Measurements from ENCODE around the gene EFTUD2.
A peak's percentile ranks its signal among the peaks of the same experiment; 100 is the strongest.
"Not testable (repeated sequence)": the region's sequence is repeated elsewhere in the genome, so short reads cannot be mapped to it uniquely, and the experiment has no call there.

The EFTUD2 gene

GRCh38 chr17:44899074-44899782 lies at the start of gene EFTUD2:
Gene EFTUD2, minus strand, starts transcription at chr17:44899445. Its CDS starts 4,924 bp downstream, at chr17:44894521.
- Histone ChIP-seq H3K4me3 (ENCODE audit: low read length) (peak within 1 kb of the TSS; percentile 94), H2AFZ (ENCODE audit: low read depth, low read length) (peak within 1 kb of the TSS; percentile 20), H3K27me3 (ENCODE audit: insufficient read depth, low read length) (no peaks in the 10 kb centered on the region)

GRCh38 chr17:44948315-44948795 lies 49.1 kb upstream of the EFTUD2 start:
- H3K36me3 ChIP-seq (ENCODE audit: insufficient read depth, low read length) = peaks cover 8% of the 10 kb centered on the region
- H3K27me3 ChIP-seq (ENCODE audit: insufficient read depth, low read length) = peaks cover 5% of the 10 kb centered on the region
- H3K4me3 ChIP-seq (ENCODE audit: low read length) = peak overlapping the region; percentile 56
- peaks cover 1% of the 10 kb centered on the region for H3K9me3 ChIP-seq (ENCODE audit: low read length)
- peaks cover 7% of the 10 kb centered on the region for H3K4me1 ChIP-seq (ENCODE audit: insufficient read depth, low read length)
- peak overlapping the region; percentile 64 for H2AFZ ChIP-seq (ENCODE audit: low read depth, low read length)

More at GRCh38 chr17:44899074-44899782, at the start of gene EFTUD2:
- peaks cover 9% of the 10 kb centered on the region for H3K4me1 ChIP-seq (ENCODE audit: insufficient read depth, low read length)
- no peaks in the 10 kb centered on the region for H3K9me3 ChIP-seq (ENCODE audit: low read length)
- peaks cover 11% of the 10 kb centered on the region for H3K36me3 ChIP-seq (ENCODE audit: insufficient read depth, low read length)

DNA sequence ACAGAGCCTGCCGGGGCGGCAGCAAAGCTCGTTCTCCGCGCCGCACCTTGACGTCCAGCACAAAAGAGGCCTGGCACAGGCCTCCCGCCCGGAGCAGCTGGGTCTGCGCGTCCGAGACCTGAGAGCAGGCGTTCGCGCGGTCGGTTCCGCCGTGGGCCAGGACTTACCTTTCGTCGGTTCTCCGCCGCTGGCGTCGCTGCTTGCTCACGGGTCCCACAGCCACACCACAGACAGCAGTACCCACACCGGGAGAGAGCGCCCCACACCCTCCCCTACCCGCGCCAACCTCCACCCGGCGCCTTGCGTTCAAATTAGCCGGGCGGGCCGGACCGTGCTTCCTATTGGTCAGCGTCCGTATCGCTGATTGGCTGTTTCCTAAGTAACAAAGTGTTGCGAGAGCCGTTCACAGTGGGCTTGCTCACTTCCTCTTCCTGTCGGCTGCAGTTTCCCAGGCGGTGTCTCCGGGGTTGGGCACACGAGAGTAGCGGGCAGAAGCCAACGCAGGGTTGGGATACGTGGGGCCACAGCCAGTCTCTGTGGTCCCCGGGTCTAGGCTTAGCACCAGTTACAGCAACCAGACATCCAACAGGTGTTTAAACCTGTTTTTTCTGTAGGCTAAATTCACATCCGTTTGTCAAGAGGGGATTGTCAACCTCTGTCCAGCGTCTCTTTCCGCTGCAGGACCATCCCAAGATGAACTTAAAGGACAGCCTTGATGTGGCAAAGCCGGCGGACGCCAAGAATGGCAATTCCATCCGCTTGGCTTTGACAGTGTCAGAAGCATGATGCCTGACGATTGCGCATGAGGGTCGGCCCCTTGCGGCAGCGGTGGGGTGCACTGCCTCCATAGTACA lies 48.4 kb upstream of the EFTUD2 start, which contains the start of gene KIF18B:
TSS of gene KIF18B (minus strand) at position 313 of the 854 bp plus-strand sequence. CDS start 11,429 bp downstream, outside the sequence.
- peaks cover 3% of the 10 kb centered on the region for H3K27me3 ChIP-seq (ENCODE audit: insufficient read depth, low read length)
- H3K36me3 ChIP-seq (ENCODE audit: insufficient read depth, low read length) = peaks cover 11% of the 10 kb centered on the region
- peaks cover 7% of the 10 kb centered on the region for H3K4me1 ChIP-seq (ENCODE audit: insufficient read depth, low read length)
- peak within 1 kb of the TSS; percentile 56 for H3K4me3 ChIP-seq (ENCODE audit: low read length)
- H2AFZ ChIP-seq (ENCODE audit: low read depth, low read length) = peak within 1 kb of the TSS; percentile 66
- peaks cover 1% of the 10 kb centered on the region for H3K9me3 ChIP-seq (ENCODE audit: low read length)

- H3K4me1 ChIP-seq (ENCODE audit: insufficient read depth, low read length); H3K4me3 ChIP-seq (ENCODE audit: low read length); H3K9me3 ChIP-seq (ENCODE audit: low read length); H2AFZ ChIP-seq (ENCODE audit: low read depth, low read length); H3K27me3 ChIP-seq (ENCODE audit: insufficient read depth, low read length): not testable (repeated sequence)
- H3K36me3 ChIP-seq (ENCODE audit: insufficient read depth, low read length) = peaks cover 21% of the 10 kb centered on the region
Observed at GRCh38 chr17:44945652-44946051, 46.4 kb upstream of the EFTUD2 start.

GRCh38 chr17:44942456-44942855 lies 43.2 kb upstream of the EFTUD2 start:
- peaks cover 7% of the 10 kb centered on the region for H3K4me1 ChIP-seq (ENCODE audit: insufficient read depth, low read length)
- H3K9me3 ChIP-seq (ENCODE audit: low read length) = peaks cover 3% of the 10 kb centered on the region
- H3K4me3 ChIP-seq (ENCODE audit: low read length) = no peak overlapping the region
- no peak overlapping the region for H2AFZ ChIP-seq (ENCODE audit: low read depth, low read length)
- H3K27me3 ChIP-seq (ENCODE audit: insufficient read depth, low read length) = no peaks in the 10 kb centered on the region
- peaks cover 37% of the 10 kb centered on the region for H3K36me3 ChIP-seq (ENCODE audit: insufficient read depth, low read length)

DNA sequence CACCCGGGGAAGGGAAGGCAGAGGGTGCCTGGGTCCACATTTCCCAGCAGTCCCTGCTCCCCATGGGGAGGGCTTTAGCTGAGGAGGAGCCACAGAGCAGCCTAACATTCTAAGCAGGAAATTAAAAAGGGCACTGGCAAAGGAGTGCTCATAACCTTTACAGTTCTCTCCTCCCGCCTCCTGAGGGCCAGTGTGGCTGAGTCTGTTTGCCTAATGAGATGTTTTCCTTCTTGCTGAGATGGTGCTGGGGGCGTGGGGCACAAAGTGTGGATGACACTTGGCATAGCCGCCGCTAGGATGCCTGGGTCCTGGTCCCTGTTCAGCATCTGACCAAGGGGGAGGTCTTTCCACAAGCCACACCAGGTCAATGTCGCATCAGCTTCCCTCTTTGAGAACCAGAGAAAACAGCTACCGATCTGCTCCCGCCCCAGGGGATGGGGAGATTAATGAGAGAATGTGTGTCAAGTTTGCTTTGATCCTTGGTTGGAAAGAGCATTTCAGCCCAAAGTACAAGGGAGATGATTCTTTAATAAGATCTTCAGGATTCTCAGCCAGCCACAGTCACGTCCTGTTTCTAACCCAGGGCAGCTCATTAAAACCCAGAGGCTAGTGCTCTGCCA lies 42.6 kb upstream of the EFTUD2 start:
- Histone ChIP-seq H3K4me1 (ENCODE audit: insufficient read depth, low read length) (peaks cover 7% of the 10 kb centered on the region), H3K27me3 (ENCODE audit: insufficient read depth, low read length) (no peaks in the 10 kb centered on the region), H3K4me3 (ENCODE audit: low read length) (no peak overlapping the region), H3K9me3 (ENCODE audit: low read length) (peaks cover 3% of the 10 kb centered on the region), H2AFZ (ENCODE audit: low read depth, low read length) (no peak overlapping the region), H3K36me3 (ENCODE audit: insufficient read depth, low read length) (peaks cover 43% of the 10 kb centered on the region)

DNA sequence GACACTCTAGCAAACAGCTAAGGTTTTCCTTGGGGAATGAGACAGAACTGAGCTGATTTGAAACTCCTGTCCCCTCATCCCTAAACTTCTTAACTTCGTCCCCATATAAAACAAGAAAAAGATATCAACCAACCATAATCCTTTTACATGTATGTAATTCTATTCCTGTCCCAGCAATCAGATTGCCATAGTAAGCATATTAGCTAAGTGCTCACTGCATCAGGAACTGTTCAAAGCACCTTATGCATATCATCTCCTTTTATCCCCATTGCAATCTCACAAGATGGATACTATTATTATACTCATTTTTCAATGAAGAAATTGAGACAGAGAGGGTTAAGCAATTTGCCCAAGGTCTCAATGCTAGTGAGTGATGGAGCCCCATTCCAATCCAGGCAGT lies 41.5 kb upstream of the EFTUD2 start:
- H2AFZ ChIP-seq (ENCODE audit: low read depth, low read length) = peak overlapping the region; percentile 46
- H3K36me3 ChIP-seq (ENCODE audit: insufficient read depth, low read length) = peaks cover 50% of the 10 kb centered on the region
- H3K27me3 ChIP-seq (ENCODE audit: insufficient read depth, low read length) = no peaks in the 10 kb centered on the region
- no peak overlapping the region for H3K4me3 ChIP-seq (ENCODE audit: low read length)
- H3K9me3 ChIP-seq (ENCODE audit: low read length) = peaks cover 3% of the 10 kb centered on the region
- no peaks in the 10 kb centered on the region for H3K4me1 ChIP-seq (ENCODE audit: insufficient read depth, low read length)

DNA sequence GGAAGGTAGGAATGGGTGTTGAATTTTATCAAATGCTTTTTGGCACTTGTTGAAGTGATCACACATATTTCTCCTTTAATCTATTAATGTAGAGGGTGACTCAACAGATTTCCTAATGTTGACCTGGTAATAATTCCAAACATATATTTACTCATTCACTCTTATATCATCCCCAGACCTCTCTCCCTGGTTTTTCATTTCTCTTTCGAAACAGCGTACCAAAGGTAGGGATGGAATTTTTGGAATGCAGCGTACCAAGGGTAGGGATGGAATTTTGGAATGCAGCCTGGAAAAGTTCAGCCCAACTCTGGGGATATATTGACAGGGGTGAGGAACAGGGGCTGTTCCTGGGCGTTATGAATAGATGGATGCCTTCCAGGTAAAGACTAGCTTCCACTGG lies 41.1 kb upstream of the EFTUD2 start:
- Histone ChIP-seq H3K4me3 (ENCODE audit: low read length) (no peak overlapping the region), H3K4me1 (ENCODE audit: insufficient read depth, low read length) (no peaks in the 10 kb centered on the region), H2AFZ (ENCODE audit: low read depth, low read length) (no peak overlapping the region), H3K27me3 (ENCODE audit: insufficient read depth, low read length) (no peaks in the 10 kb centered on the region), H3K36me3 (ENCODE audit: insufficient read depth, low read length) (peaks cover 55% of the 10 kb centered on the region), H3K9me3 (ENCODE audit: low read length) (peaks cover 3% of the 10 kb centered on the region)

DNA sequence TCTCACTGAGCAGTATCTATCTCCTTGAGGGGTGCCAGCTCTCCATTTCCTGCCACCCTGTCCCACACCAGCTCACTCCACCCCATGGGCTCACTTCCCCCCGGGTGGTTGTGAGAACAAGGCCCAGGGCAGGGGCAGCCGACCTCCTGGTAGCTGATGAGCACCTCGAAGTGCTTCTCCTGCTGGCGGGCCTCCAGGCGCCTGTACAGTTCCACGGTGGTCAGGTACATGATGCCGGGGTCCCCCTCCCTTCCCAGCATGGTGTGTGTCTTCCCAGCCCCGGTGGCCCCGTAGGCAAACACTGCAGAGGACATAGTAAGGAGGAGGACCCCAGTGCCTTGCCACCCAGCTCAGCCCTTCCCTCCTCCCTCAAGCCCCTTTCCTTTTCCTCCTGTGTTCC lies 35.9 kb upstream of the EFTUD2 start:
- no peaks in the 10 kb centered on the region for H3K4me1 ChIP-seq (ENCODE audit: insufficient read depth, low read length)
- H3K36me3 ChIP-seq (ENCODE audit: insufficient read depth, low read length) = peaks cover 71% of the 10 kb centered on the region
- H2AFZ ChIP-seq (ENCODE audit: low read depth, low read length) = no peak overlapping the region
- H3K4me3 ChIP-seq (ENCODE audit: low read length) = no peak overlapping the region
- H3K9me3 ChIP-seq (ENCODE audit: low read length) = peaks cover 2% of the 10 kb centered on the region
- H3K27me3 ChIP-seq (ENCODE audit: insufficient read depth, low read length) = no peaks in the 10 kb centered on the region

GRCh38 chr17:44934745-44935105 lies 35.5 kb upstream of the EFTUD2 start:
- Histone ChIP-seq H3K4me1 (ENCODE audit: insufficient read depth, low read length) (no peaks in the 10 kb centered on the region), H3K36me3 (ENCODE audit: insufficient read depth, low read length) (peaks cover 68% of the 10 kb centered on the region), H3K4me3 (ENCODE audit: low read length) (no peak overlapping the region), H2AFZ (ENCODE audit: low read depth, low read length) (no peak overlapping the region), H3K9me3 (ENCODE audit: low read length) (peaks cover 2% of the 10 kb centered on the region), H3K27me3 (ENCODE audit: insufficient read depth, low read length) (no peaks in the 10 kb centered on the region)

DNA sequence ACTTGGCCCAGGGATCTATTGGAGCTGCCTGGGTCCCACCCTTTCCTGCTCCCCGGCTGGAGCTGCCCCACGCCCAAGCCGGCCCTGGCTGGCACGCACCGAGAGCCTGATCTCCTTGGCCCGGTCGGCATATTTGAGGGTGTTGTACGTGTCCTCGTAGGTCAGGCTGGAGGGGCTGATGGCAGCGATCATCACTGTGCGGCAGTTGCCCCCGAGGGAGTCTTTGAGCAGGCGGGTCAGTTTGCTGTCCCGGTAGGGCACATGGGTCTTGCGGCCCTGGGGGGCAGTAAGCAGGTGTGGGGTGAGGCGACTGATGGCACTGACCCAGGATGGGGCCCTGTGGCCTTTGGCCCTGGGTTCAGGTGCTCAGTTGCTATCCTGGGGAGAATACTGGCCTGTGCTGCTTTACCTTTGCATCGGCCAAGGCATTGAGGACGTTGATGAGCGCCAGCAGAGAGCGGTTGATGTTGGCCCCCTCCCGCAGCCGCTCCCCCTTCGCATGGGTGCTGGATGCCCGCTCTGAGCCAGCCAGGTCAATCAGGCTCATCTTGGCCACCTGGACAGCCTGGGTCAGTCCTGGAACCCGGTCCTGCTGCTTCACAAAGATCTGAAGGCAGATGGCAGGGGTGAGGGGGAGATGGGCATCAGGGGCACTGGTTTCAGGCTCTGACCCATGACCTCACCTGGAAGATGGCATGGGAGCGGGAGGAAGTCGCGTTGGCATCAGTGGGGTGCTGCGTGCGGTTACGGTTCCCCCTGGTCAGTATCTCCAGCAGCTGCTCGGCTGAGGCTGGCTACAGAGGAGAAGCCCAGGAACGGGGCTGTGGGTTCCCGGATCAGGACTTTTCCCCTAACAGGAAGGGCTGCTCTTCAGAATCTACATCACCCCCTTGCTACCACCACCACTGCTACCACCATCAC lies 34.8 kb upstream of the EFTUD2 start:
- H3K4me3 ChIP-seq (ENCODE audit: low read length) = no peak overlapping the region
- H3K27me3 ChIP-seq (ENCODE audit: insufficient read depth, low read length) = no peaks in the 10 kb centered on the region
- H3K9me3 ChIP-seq (ENCODE audit: low read length) = peaks cover 2% of the 10 kb centered on the region
- H3K36me3 ChIP-seq (ENCODE audit: insufficient read depth, low read length) = peaks cover 75% of the 10 kb centered on the region
- H3K4me1 ChIP-seq (ENCODE audit: insufficient read depth, low read length) = no peaks in the 10 kb centered on the region
- no peak overlapping the region for H2AFZ ChIP-seq (ENCODE audit: low read depth, low read length)

- peaks cover 82% of the 10 kb centered on the region for H3K36me3 ChIP-seq (ENCODE audit: insufficient read depth, low read length)
- no peak overlapping the region for H3K4me3 ChIP-seq (ENCODE audit: low read length)
- no peaks in the 10 kb centered on the region for H3K9me3 ChIP-seq (ENCODE audit: low read length)
- no peaks in the 10 kb centered on the region for H3K27me3 ChIP-seq (ENCODE audit: insufficient read depth, low read length)
- H2AFZ ChIP-seq (ENCODE audit: low read depth, low read length) = no peak overlapping the region
- no peaks in the 10 kb centered on the region for H3K4me1 ChIP-seq (ENCODE audit: insufficient read depth, low read length)
Observed at GRCh38 chr17:44932787-44933097, 33.5 kb upstream of the EFTUD2 start.

Measured in neuron (in vitro differentiated cells).